IMR-90 (cell line): ENCODE measurements around the gene SRSF7. TPM values are rescaled to one million over a fixed set of nuclear protein-coding genes. Genes with fewer than 3 reads are reported as not detected.

ENCODE experiments used
- ATAC-seq: fragments of 200-7000 bp; cut with Tn5 transposase; 2 replicates; pipeline ENCODE4 v1.9.1; 2020; ENCODE audit warnings: low read depth, mild to moderate bottlenecking, moderate library complexity
- BruUV-seq: library from RNA; stranded (reverse); fragments of 400-500 nt; replicated peaks from 2 replicates; lab custom pipeline; 2021; lab: Mats Ljungman, UMichigan
- CTCF ChIA-PET: fragments of 300-600 bp; formaldehyde crosslinking; extraction: SDS; loops from one replicate; lab custom pipeline; 2021; ENCODE audit warnings: antibody characterized with exemption; lab: Yijun Ruan, JAX
- POLR2A ChIA-PET: fragments of 300-600 bp; sonication (Branson Sonifier 250); formaldehyde crosslinking; loops from one replicate; lab custom pipeline; 2022; ENCODE audit warnings: antibody characterized with exemption; ENCODE audit not compliant: unreplicated experiment; lab: Charles Lee
- DNase-seq: peaks from one replicate; pipeline ENCODE4 v3.0.0; 2013
- H2AFZ ChIP-seq: replicated peaks from 2 replicates; pipeline ENCODE3; 2013; ENCODE audit warnings: low read length, mild to moderate bottlenecking; ENCODE audit not compliant: poor library complexity
- H2AK5ac ChIP-seq: 2 replicates; pipeline ENCODE4 v1.6.1; 2013; ENCODE audit warnings: low read depth, low read length, inconsistent platforms
- H2AK9ac ChIP-seq: replicated peaks from 2 replicates; pipeline ENCODE3; 2013; ENCODE audit warnings: mild to moderate bottlenecking, low read depth, low read length, moderate library complexity; ENCODE audit not compliant: poor library complexity
- H2BK120ac ChIP-seq: 2 replicates; pipeline ENCODE4 v1.6.1; 2013; ENCODE audit warnings: low read depth, low read length, inconsistent platforms
- H2BK15ac ChIP-seq: 3 replicates; pipeline ENCODE4 v1.6.1; 2013; ENCODE audit warnings: low read depth, low read length, inconsistent platforms
- H2BK20ac ChIP-seq: 2 replicates; pipeline ENCODE4 v1.6.1; 2013; ENCODE audit warnings: low read depth, mild to moderate bottlenecking, inconsistent platforms, low read length, moderate library complexity
- H2BK5ac ChIP-seq: 2 replicates; pipeline ENCODE4 v1.6.1; 2013; ENCODE audit warnings: mild to moderate bottlenecking, low read depth, low read length, inconsistent platforms; ENCODE audit not compliant: poor library complexity, severe bottlenecking
- H3K14ac ChIP-seq: replicated peaks from 2 replicates; pipeline ENCODE4 v1.6.1; 2013; ENCODE audit warnings: low read depth, low read length, inconsistent platforms
- H3K18ac ChIP-seq: 2 replicates; pipeline ENCODE4 v1.6.1; 2013; ENCODE audit warnings: low read depth, low read length, control low read depth
- H3K23ac ChIP-seq: 2 replicates; pipeline ENCODE4 v1.6.1; 2013; ENCODE audit warnings: low read depth, low read length, inconsistent platforms
- H3K27ac ChIP-seq: 2 replicates; pipeline ENCODE4 v1.5.1; 2013; ENCODE audit warnings: mild to moderate bottlenecking, control low read depth, low read length; ENCODE audit not compliant: insufficient read depth
- H3K27me3 ChIP-seq: 2 replicates; pipeline ENCODE4 v1.6.1; 2013; ENCODE audit warnings: low read length; ENCODE audit not compliant: control insufficient read depth, insufficient read depth
- H3K36me3 ChIP-seq: 2 replicates; pipeline ENCODE4 v1.6.1; 2013; ENCODE audit warnings: low read length, mixed read lengths; ENCODE audit not compliant: control insufficient read depth, insufficient read depth
- H3K4ac ChIP-seq: 2 replicates; pipeline ENCODE4 v1.6.1; 2013; ENCODE audit warnings: low read depth, low read length, inconsistent platforms
- H3K4me1 ChIP-seq: 2 replicates; pipeline ENCODE4 v1.6.1; 2013; ENCODE audit warnings: low read length, mixed read lengths; ENCODE audit not compliant: control insufficient read depth, insufficient read depth
- H3K4me2 ChIP-seq: 2 replicates; pipeline ENCODE4 v1.6.1; 2013; ENCODE audit warnings: low read depth, mild to moderate bottlenecking, control low read depth, low read length, moderate library complexity
- H3K4me3 ChIP-seq: 2 replicates; pipeline ENCODE4 v1.5.1; 2013; ENCODE audit warnings: low read depth, mild to moderate bottlenecking, control low read depth, low read length, moderate library complexity; ENCODE audit not compliant: insufficient read depth
- H3K56ac ChIP-seq: 2 replicates; pipeline ENCODE4 v1.6.1; 2013; ENCODE audit warnings: low read length, inconsistent platforms; ENCODE audit not compliant: insufficient read depth; ENCODE audit errors: extremely low read depth
- H3K79me1 ChIP-seq, 2 experiments: 2 replicates each; pipeline ENCODE4 v1.6.1; 2013; ENCODE audit warnings: low read length in 2 of 2, inconsistent platforms in 1 of 2, low read depth in 1 of 2
- H3K9ac ChIP-seq: 2 replicates; pipeline ENCODE4 v1.6.1; 2013; ENCODE audit warnings: low read depth, low read length, control low read depth
- H3K9me1 ChIP-seq: 2 replicates; pipeline ENCODE4 v1.6.1; 2013; ENCODE audit warnings: low read length, inconsistent platforms; ENCODE audit not compliant: insufficient read depth
- H3K9me3 ChIP-seq: 2 replicates; pipeline ENCODE4 v1.6.1; 2013; ENCODE audit warnings: low read length; ENCODE audit not compliant: control insufficient read depth, insufficient read depth
- H4K20me1 ChIP-seq: 2 replicates; pipeline ENCODE4 v1.6.1; 2013; ENCODE audit warnings: low read length, inconsistent platforms; ENCODE audit not compliant: insufficient read depth
- H4K5ac ChIP-seq: 2 replicates; pipeline ENCODE4 v1.6.1; 2013; ENCODE audit warnings: mild to moderate bottlenecking, low read depth, low read length, control low read depth
- H4K8ac ChIP-seq, 2 experiments: 2 replicates each; pipeline ENCODE4 v1.6.1; 2013; ENCODE audit warnings: low read depth in 2 of 2, low read length in 2 of 2, control low read depth in 1 of 2, inconsistent platforms in 1 of 2
- H4K91ac ChIP-seq: 2 replicates; pipeline ENCODE4 v1.6.1; 2013; ENCODE audit warnings: low read depth, low read length, inconsistent platforms; ENCODE audit not compliant: insufficient read depth
- BHLHE40 ChIP-seq: fragments of 150-350 bp; IDR thresholded peaks from 2 replicates; pipeline ENCODE4 v1.6.1; 2016; ENCODE audit warnings: mild to moderate bottlenecking, low read depth, low read length
- CEBPB ChIP-seq: IDR thresholded peaks from 2 replicates; pipeline ENCODE4 v1.6.1; 2012; ENCODE audit warnings: low read depth, low read length, improper control_type of control experiment
- CHD1 ChIP-seq: IDR thresholded peaks from 2 replicates; pipeline ENCODE4 v1.6.1; 2012; ENCODE audit warnings: low read depth, low read length, improper control_type of control experiment
- FOS ChIP-seq: fragments of 150-350 bp; IDR thresholded peaks from 2 replicates; pipeline ENCODE4 v1.6.1; 2016; ENCODE audit warnings: low read depth, low read length
- MAFK ChIP-seq: IDR thresholded peaks from 2 replicates; pipeline ENCODE4 v1.6.1; 2012; ENCODE audit warnings: low read depth, low read length, improper control_type of control experiment
- MAZ ChIP-seq: IDR thresholded peaks from 2 replicates; pipeline ENCODE4 v1.6.1; 2012; ENCODE audit warnings: low read depth, mild to moderate bottlenecking, low read length, improper control_type of control experiment, moderate library complexity, borderline replicate concordance
- MXI1 ChIP-seq: IDR thresholded peaks from 2 replicates; pipeline ENCODE4 v1.6.1; 2012; ENCODE audit warnings: low read depth, mild to moderate bottlenecking, low read length, moderate library complexity, borderline replicate concordance
- POLR2A ChIP-seq: IDR thresholded peaks from 2 replicates; pipeline ENCODE4 v1.6.1; 2012; ENCODE audit warnings: mild to moderate bottlenecking, low read depth, low read length
- RAD21 ChIP-seq: IDR thresholded peaks from 2 replicates; pipeline ENCODE4 v1.6.1; 2012; ENCODE audit warnings: low read length, improper control_type of control experiment
- RCOR1 ChIP-seq: IDR thresholded peaks from 2 replicates; pipeline ENCODE4 v1.6.1; 2012; ENCODE audit warnings: mild to moderate bottlenecking, low read length, improper control_type of control experiment; ENCODE audit not compliant: insufficient replicate concordance
- RFX5 ChIP-seq: IDR thresholded peaks from 2 replicates; pipeline ENCODE4 v1.8.0; 2012; ENCODE audit warnings: low read depth, mild to moderate bottlenecking, low read length, moderate library complexity
- SMC3 ChIP-seq: fragments of 150-350 bp; IDR thresholded peaks from 2 replicates; pipeline ENCODE4 v1.6.1; 2016; ENCODE audit warnings: low read depth, mild to moderate bottlenecking, antibody characterized with exemption, low read length, moderate library complexity
- WGBS, 2 experiments: methylation state at CpG; one replicate each; pipeline versions ENCODE4 v1.1.5 to v1.1.7; 2013; ENCODE audit warnings: missing lambda C conversion rate in 2 of 2; ENCODE audit not compliant: insufficient read length in 1 of 2; ENCODE audit errors: extremely low coverage in 2 of 2; 5-methylcytosine and 5-hydroxymethylcytosine counted together
- dilution Hi-C: fragments of 300-500 bp; cut with HindIII; formaldehyde crosslinking; loops from one replicate; pipeline ENCODE4 v1.14.3; 2018; ENCODE audit warnings: low sequenced_read_pairs; ENCODE audit not compliant: unreplicated experiment
- in situ Hi-C: fragments of 300-500 bp; cut with MboI; formaldehyde crosslinking; loops from 3 replicates; pipeline ENCODE4 v1.14.3; 2019; ENCODE audit warnings: low sequenced_read_pairs, inconsistent platforms, mixed read lengths
- intact Hi-C: fragments of 100-400 bp; cut with micrococcal nuclease; formaldehyde crosslinking; loops from 2 replicates; pipeline ENCODE4 v1.10.0; 2022
- polyA plus RNA-seq, 3 experiments: library from polyadenylated mRNA; depleted of rRNA; stranded (reverse); fragments of >200 nt; gene quantifications; 2 replicates each; pipeline ENCODE4 v1.2.3, GENCODE V29; 2012; ENCODE audit warnings: low replicate concordance in 1 of 3
- total RNA-seq: library from RNA; depleted of rRNA; stranded (reverse); fragments of >200 nt; gene quantifications from 2 replicates; pipeline ENCODE4 v1.2.3, GENCODE V29; 2012
- TF ChIP-seq, protein P1 (sequence below): conservative IDR thresholded peaks from 2 replicates; pipeline ENCODE4 v1.5.1; 2012; ENCODE audit warnings: mild to moderate bottlenecking, low read depth, low read length, improper control_type of control experiment
- TF ChIP-seq, protein P2 (sequence below): fragments of 150-350 bp; IDR thresholded peaks from 2 replicates; pipeline ENCODE4 v1.6.1; 2016; ENCODE audit warnings: low read depth, mild to moderate bottlenecking, low read length, moderate library complexity, borderline replicate concordance
- TF ChIP-seq, protein P3 (sequence below): fragments of 150-350 bp; IDR thresholded peaks from 2 replicates; pipeline ENCODE4 v1.6.1; 2017; ENCODE audit warnings: mild to moderate bottlenecking, antibody characterized with exemption, low read length, low read depth

SRSF7 gene
- total and polyA plus RNA-seq, 2 of the 4 experiments (the other 2 are of a cell fraction): 148 to 191 TPM

DNA sequence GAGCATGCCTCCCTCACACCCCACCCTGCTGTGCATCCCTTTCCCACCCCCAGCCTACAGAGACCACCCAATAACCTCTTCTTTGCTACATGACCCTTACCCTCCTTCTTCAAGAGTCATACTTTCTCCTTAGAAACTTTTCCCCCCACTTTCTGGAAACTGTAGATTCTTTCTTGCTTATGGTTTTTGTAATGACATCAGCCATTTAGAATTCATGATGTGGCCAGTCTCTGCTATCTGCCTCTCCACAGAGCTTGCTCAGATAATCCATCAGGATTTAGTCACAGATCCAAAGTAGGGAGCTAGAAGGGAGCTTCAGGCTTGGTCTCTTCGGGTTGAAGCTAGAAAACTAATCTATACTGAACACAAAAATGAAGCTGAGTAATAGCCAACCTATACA is 48.7 kb downstream of the SRSF7 start:
- Histone ChIP-seq H2BK120ac (peak overlapping the region; percentile 86), H3K56ac (peak overlapping the region; percentile 51; the same call in 1 of the 2 replicates), H2AK9ac (no peak overlapping the region), H3K4me3 (no peak overlapping the region), H4K5ac (peak overlapping the region; percentile 71), H3K79me1 (peaks cover 5 to 28% of the 10 kb centered on the region in 2 experiments), H4K20me1 (no peaks in the 10 kb centered on the region), H2BK20ac (peak overlapping the region; percentile 66; the same call in 1 of the 2 replicates), H2AK5ac (peak overlapping the region; percentile 67; the same call in 1 of the 2 replicates), H3K36me3 (no peaks in the 10 kb centered on the region), H2BK5ac (peak overlapping the region; percentile 98), H3K9ac (no peak overlapping the region), H3K23ac (no peak overlapping the region; the same call in 1 of the 2 replicates), H2AFZ (peak overlapping the region; percentile 56), H3K27ac (peak overlapping the region; percentile 97), H3K4me1 (peaks cover 19% of the 10 kb centered on the region), H3K27me3 (no peaks in the 10 kb centered on the region), H4K8ac (peak overlapping the region; percentile 14 to 95; a peak in 2 of 4 replicates), H3K9me3 (no peaks in the 10 kb centered on the region), H3K18ac (peak overlapping the region; percentile 87), H3K4ac (peak overlapping the region; percentile 82), H3K4me2 (peak overlapping the region; percentile 69), H3K9me1 (peaks cover 13% of the 10 kb centered on the region), H2BK15ac (no peak overlapping the region; the same call in 2 of the 3 replicates), H4K91ac (peak overlapping the region; percentile 64; the same call in 1 of the 2 replicates), H3K14ac (peak overlapping the region; percentile 67; the same call in 1 of the 2 replicates)
- DNase-seq: peak; percentile 95
- ChIA-PET CTCF (no interaction called here), POLR2A (interaction anchor here (1.0 kb wide), 1 partner anchor 19 kb away, joined by 4 read pairs; no protein-coding TSS in a partner anchor)
- ATAC-seq: peak; percentile 85
- in situ Hi-C loops: no loop called here
- dilution Hi-C loops: no loop called here
- no TSS peak for BruUV-seq
- intact Hi-C loops: loop anchor here (1.0 kb wide), 1 partner anchor 10 kb away; no protein-coding TSS in a partner anchor
- WGBS, 2 experiments: no CpG with 5 or more reads among the region's 1 CpG
- TF ChIP-seq CHD1: no peak
- TF ChIP-seq POLR2A: peak; percentile 32; the same call in 1 of the 2 replicates
- TF ChIP-seq, protein P1, sequence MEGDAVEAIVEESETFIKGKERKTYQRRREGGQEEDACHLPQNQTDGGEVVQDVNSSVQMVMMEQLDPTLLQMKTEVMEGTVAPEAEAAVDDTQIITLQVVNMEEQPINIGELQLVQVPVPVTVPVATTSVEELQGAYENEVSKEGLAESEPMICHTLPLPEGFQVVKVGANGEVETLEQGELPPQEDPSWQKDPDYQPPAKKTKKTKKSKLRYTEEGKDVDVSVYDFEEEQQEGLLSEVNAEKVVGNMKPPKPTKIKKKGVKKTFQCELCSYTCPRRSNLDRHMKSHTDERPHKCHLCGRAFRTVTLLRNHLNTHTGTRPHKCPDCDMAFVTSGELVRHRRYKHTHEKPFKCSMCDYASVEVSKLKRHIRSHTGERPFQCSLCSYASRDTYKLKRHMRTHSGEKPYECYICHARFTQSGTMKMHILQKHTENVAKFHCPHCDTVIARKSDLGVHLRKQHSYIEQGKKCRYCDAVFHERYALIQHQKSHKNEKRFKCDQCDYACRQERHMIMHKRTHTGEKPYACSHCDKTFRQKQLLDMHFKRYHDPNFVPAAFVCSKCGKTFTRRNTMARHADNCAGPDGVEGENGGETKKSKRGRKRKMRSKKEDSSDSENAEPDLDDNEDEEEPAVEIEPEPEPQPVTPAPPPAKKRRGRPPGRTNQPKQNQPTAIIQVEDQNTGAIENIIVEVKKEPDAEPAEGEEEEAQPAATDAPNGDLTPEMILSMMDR: no peak
- no peak for TF ChIP-seq RAD21
- TF ChIP-seq, protein P2, sequence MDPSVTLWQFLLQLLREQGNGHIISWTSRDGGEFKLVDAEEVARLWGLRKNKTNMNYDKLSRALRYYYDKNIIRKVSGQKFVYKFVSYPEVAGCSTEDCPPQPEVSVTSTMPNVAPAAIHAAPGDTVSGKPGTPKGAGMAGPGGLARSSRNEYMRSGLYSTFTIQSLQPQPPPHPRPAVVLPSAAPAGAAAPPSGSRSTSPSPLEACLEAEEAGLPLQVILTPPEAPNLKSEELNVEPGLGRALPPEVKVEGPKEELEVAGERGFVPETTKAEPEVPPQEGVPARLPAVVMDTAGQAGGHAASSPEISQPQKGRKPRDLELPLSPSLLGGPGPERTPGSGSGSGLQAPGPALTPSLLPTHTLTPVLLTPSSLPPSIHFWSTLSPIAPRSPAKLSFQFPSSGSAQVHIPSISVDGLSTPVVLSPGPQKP: no peak
- no peak for TF ChIP-seq MXI1
- TF ChIP-seq MAFK: peak; percentile 41; the same call in 1 of the 2 replicates
- no peak for TF ChIP-seq RFX5
- peak; percentile 60; the same call in 1 of the 2 replicates for TF ChIP-seq FOS
- no peak for TF ChIP-seq BHLHE40
- no peak for TF ChIP-seq SMC3
- TF ChIP-seq CEBPB: 0 out of 2 replicates have a peak, but pooled peaks have one; percentile 6
- TF ChIP-seq, protein P3, sequence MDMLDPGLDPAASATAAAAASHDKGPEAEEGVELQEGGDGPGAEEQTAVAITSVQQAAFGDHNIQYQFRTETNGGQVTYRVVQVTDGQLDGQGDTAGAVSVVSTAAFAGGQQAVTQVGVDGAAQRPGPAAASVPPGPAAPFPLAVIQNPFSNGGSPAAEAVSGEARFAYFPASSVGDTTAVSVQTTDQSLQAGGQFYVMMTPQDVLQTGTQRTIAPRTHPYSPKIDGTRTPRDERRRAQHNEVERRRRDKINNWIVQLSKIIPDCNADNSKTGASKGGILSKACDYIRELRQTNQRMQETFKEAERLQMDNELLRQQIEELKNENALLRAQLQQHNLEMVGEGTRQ: no peak
- no peak for TF ChIP-seq RCOR1
- TF ChIP-seq MAZ: no peak
